Naive thymus-derived CD4-positive, alpha-beta T cell (primary cell): ENCODE results near the gene DBX1. TPM values are rescaled to one million over a fixed set of nuclear protein-coding genes. Genes with fewer than 3 reads are reported as not detected.

ENCODE experiments used
- ATAC-seq: fragments of 150-1000 bp; cut with Tn5 transposase; 2 replicates; pipeline ENCODE4 v1.10.0; 2021; ENCODE audit warnings: mild to moderate bottlenecking, moderate library complexity
- CTCF ChIA-PET: fragments of 350-600 bp; sonication (Branson Sonifier 250); formaldehyde crosslinking; loops from one replicate; lab custom pipeline; 2021; ENCODE audit warnings: antibody characterized with exemption; lab: Charles Lee
- POLR2A ChIA-PET: fragments of 350-600 bp; sonication (Branson Sonifier 250); formaldehyde crosslinking; loops from one replicate; lab custom pipeline; 2021; ENCODE audit warnings: antibody characterized with exemption, inconsistent platforms; lab: Charles Lee
- DNase-seq, 9 donors: peaks; one replicate each; pipeline versions ENCODE4 v3.0.0 to v3.0.0-alpha.2; 2020 to 2022; ENCODE audit warnings: mixed read lengths in 1 of 9
- H3K27ac ChIP-seq: one replicate; pipeline ENCODE4 v1.7.0; 2013; ENCODE audit warnings: mild to moderate bottlenecking, low read depth, low read length, moderate library complexity
- H3K27me3 ChIP-seq, 2 donors: one replicate each; pipeline ENCODE4 v1.7.0; 2013; ENCODE audit warnings: low read length in 2 of 2, mild to moderate bottlenecking in 2 of 2, moderate library complexity in 2 of 2; ENCODE audit not compliant: control insufficient read depth in 2 of 2, insufficient read depth in 2 of 2
- H3K36me3 ChIP-seq, 3 experiments: 1 replicate in 2 of 3; 2 replicates in 1 of 3; pipeline ENCODE4 v1.7.0; 2013; ENCODE audit warnings: low read length in 3 of 3, mild to moderate bottlenecking in 3 of 3, moderate library complexity in 1 of 3; ENCODE audit not compliant: insufficient read depth in 3 of 3, control insufficient read depth in 2 of 3
- H3K4me1 ChIP-seq, 2 donors: one replicate each; pipeline ENCODE4 v1.7.0; 2013; ENCODE audit warnings: low read length in 2 of 2, mild to moderate bottlenecking in 2 of 2, moderate library complexity in 1 of 2; ENCODE audit not compliant: control insufficient read depth in 2 of 2, insufficient read depth in 2 of 2
- H3K4me3 ChIP-seq: 2 replicates; pipeline ENCODE4 v1.7.0; 2013; ENCODE audit warnings: mild to moderate bottlenecking, low read length
- H3K9me3 ChIP-seq, 3 experiments: 1 replicate in 2 of 3; 2 replicates in 1 of 3; pipeline ENCODE4 v1.7.0; 2013; ENCODE audit warnings: low read length in 3 of 3; ENCODE audit not compliant: control insufficient read depth in 2 of 3
- H3K27ac Mint-ChIP-seq, 9 donors: one replicate each; pipeline ENCODE4 v1.8.0; 2020 to 2022; ENCODE audit warnings: mixed read lengths in 9 of 9, mild to moderate bottlenecking in 8 of 9, moderate library complexity in 5 of 9, inconsistent platforms in 2 of 9
- H3K27me3 Mint-ChIP-seq, 5 donors: one replicate each; pipeline ENCODE4 v1.8.0; 2021 to 2022; ENCODE audit warnings: mixed read lengths in 5 of 5, mild to moderate bottlenecking in 1 of 5
- H3K36me3 Mint-ChIP-seq, 5 donors: one replicate each; pipeline ENCODE4 v1.8.0; 2020 to 2022; ENCODE audit warnings: mixed read lengths in 5 of 5, mild to moderate bottlenecking in 3 of 5, inconsistent platforms in 1 of 5
- H3K4me1 Mint-ChIP-seq, 7 donors: one replicate each; pipeline ENCODE4 v1.8.0; 2020 to 2022; ENCODE audit warnings: mixed read lengths in 7 of 7, mild to moderate bottlenecking in 3 of 7, inconsistent platforms in 1 of 7
- H3K4me3 Mint-ChIP-seq, 10 donors: one replicate each; pipeline ENCODE4 v1.8.0; 2020 to 2022; ENCODE audit warnings: mild to moderate bottlenecking in 10 of 10, mixed read lengths in 10 of 10, moderate library complexity in 6 of 10, inconsistent platforms in 2 of 10
- H3K9me3 Mint-ChIP-seq, 11 donors: one replicate each; pipeline ENCODE4 v1.8.0; 2020 to 2022; ENCODE audit warnings: mixed read lengths in 11 of 11, mild to moderate bottlenecking in 4 of 11, inconsistent platforms in 1 of 11, moderate library complexity in 1 of 11
- intact Hi-C, 2 donors: fragments of 100-400 bp; cut with micrococcal nuclease; formaldehyde crosslinking; loops; one replicate each; pipeline ENCODE4 v1.15.1; 2023
- polyA plus RNA-seq, 2 donors: library from polyadenylated mRNA; unstranded; fragments of 300-500 nt; fragmentation: Illumina TruSeq; gene quantifications; one replicate each; pipeline ENCODE4 v1.2.3, GENCODE V29; 2021
- total RNA-seq, 6 experiments: library from RNA in 5 of 6; stranded (reverse) in 5 of 6; gene quantifications; 1 replicate in 5 of 6; 2 replicates in 1 of 6; pipeline ENCODE4 v1.2.3 and lab custom pipeline; 2021 to 2026

The DBX1 gene
- total and polyA plus RNA-seq, 7 experiments from 2014 or later = not detected

- Histone ChIP-seq H3K4me1 (no peaks in the 10 kb centered on the region), H3K4me3 (no peak overlapping the region), H3K27me3 (no peaks in the 10 kb centered on the region), H3K36me3 (no peaks in the 10 kb centered on the region), H3K27ac (no peak overlapping the region), H3K9me3 (no peaks in the 10 kb centered on the region)
- CTCF ChIA-PET = no interaction called here
- Mint-ChIP-seq H3K27me3 (peaks cover 0 to 20% (median 10%) of the 10 kb centered on the region in 5 donors), H3K9me3 (no peaks in the 10 kb centered on the region), H3K4me1 (peaks cover 0 to 6% (median 0%) of the 10 kb centered on the region in 7 donors), H3K27ac (no peak overlapping the region), H3K36me3 (no peaks in the 10 kb centered on the region), H3K4me3 (no peak overlapping the region)
- DNase-seq (no peak), ATAC-seq (no peak)
- POLR2A ChIA-PET = no interaction called here
- intact Hi-C loops = loop anchor here (1.0 kb wide), 1 partner anchor 161 kb away; no protein-coding TSS in a partner anchor
Observed at GRCh38 chr11:20111871-20112270, 48.4 kb downstream of the DBX1 start.

- Histone ChIP-seq H3K4me3 (no peak overlapping the region), H3K27ac (no peak overlapping the region), H3K27me3 (no peaks in the 10 kb centered on the region), H3K4me1 (no peaks in the 10 kb centered on the region), H3K9me3 (no peaks in the 10 kb centered on the region), H3K36me3 (no peaks in the 10 kb centered on the region)
- intact Hi-C loops = loop anchor here (1.0 kb wide), 1 partner anchor 160 kb away; no protein-coding TSS in a partner anchor
- DNase-seq = peak in 5 of 9 donors; percentile 9 to 29 (median 21)
- Mint-ChIP-seq H3K27me3 (peaks cover 0 to 20% (median 10%) of the 10 kb centered on the region in 5 donors), H3K4me1 (peaks cover 0 to 6% (median 0%) of the 10 kb centered on the region in 7 donors), H3K9me3 (no peaks in the 10 kb centered on the region), H3K27ac (peak overlapping the region in 1 of 9 donors; percentile 23), H3K4me3 (no peak overlapping the region), H3K36me3 (no peaks in the 10 kb centered on the region)
- ATAC-seq = peak; percentile 77
- CTCF ChIA-PET = no interaction called here
- POLR2A ChIA-PET = no interaction called here
Observed at GRCh38 chr11:20110908-20111669, 49.2 kb downstream of the DBX1 start.

GRCh38 chr11:20109731-20110445 is 50.4 kb downstream of the DBX1 start:
- Histone ChIP-seq H3K4me1 (no peaks in the 10 kb centered on the region), H3K27ac (no peak overlapping the region), H3K4me3 (no peak overlapping the region), H3K9me3 (no peaks in the 10 kb centered on the region), H3K36me3 (no peaks in the 10 kb centered on the region), H3K27me3 (no peaks in the 10 kb centered on the region)
- DNase-seq (no peak), ATAC-seq (no peak)
- Mint-ChIP-seq H3K4me3 (no peak overlapping the region), H3K9me3 (no peaks in the 10 kb centered on the region), H3K4me1 (peaks cover 0 to 6% (median 0%) of the 10 kb centered on the region in 7 donors), H3K27me3 (peaks cover 0 to 20% (median 11%) of the 10 kb centered on the region in 5 donors), H3K36me3 (no peaks in the 10 kb centered on the region), H3K27ac (no peak overlapping the region)
- intact Hi-C loops = no loop called here
- ChIA-PET CTCF (interaction anchor here (0.7 kb wide), 1 partner anchor 332 kb away, joined by 3 read pairs; no protein-coding TSS in a partner anchor), POLR2A (no interaction called here)

Other genes starting within 250 kb of the DBX1 start
- gene HTATIP2, start 203.2 kb upstream of the DBX1 start, total RNA-seq = 10 to 100 TPM; 12.0 to 47.1 (median 38.6) TPM
- 10 to 100 TPM; 55.3 to 70.2 TPM for gene HTATIP2, start 203.2 kb upstream of the DBX1 start, polyA plus RNA-seq
- gene PRMT3, start 227.2 kb upstream of the DBX1 start, total RNA-seq = 10 to 100 TPM; 12.5 to 19.0 (median 17.7) TPM
- gene PRMT3, start 227.2 kb upstream of the DBX1 start, polyA plus RNA-seq = 10 to 100 TPM in 1 of 2 donors, 1 to 10 TPM in 1; 7.6 to 10.3 TPM